Brain microvascular endothelial cell (primary cell): ENCODE measurements around the gene KLHL29.

Experiments used
- DNase-seq: peaks from one replicate; pipeline ENCODE4 v3.0.0-alpha.2; 2020
- H3K27ac ChIP-seq: fragments of 250-450 bp; sonication (Bioruptor Pico); 2 replicates; pipeline ENCODE4 v1.5.1; 2020; ENCODE audit warnings: mild to moderate bottlenecking, moderate library complexity
- H3K27me3 ChIP-seq: fragments of 250-450 bp; sonication (Bioruptor Pico); replicated peaks from 2 replicates; pipeline ENCODE4 v1.5.1; 2020; ENCODE audit warnings: mild to moderate bottlenecking
- H3K36me3 ChIP-seq: fragments of 250-450 bp; sonication (Bioruptor Pico); replicated peaks from 2 replicates; pipeline ENCODE4 v1.5.1; 2020; ENCODE audit warnings: mild to moderate bottlenecking
- H3K4me3 ChIP-seq: 2 replicates; pipeline ENCODE4 v1.5.1; 2011; ENCODE audit warnings: low read depth, mild to moderate bottlenecking, control low read depth, low read length, moderate library complexity
- CTCF ChIP-seq: IDR thresholded peaks from 2 replicates; pipeline ENCODE4 v1.5.1; 2011; ENCODE audit warnings: low read depth, mild to moderate bottlenecking, moderate library complexity, low read length, control low read depth, inconsistent platforms; ENCODE audit errors: missing control alignments
- in situ Hi-C: cut with HindIII; loops from 2 replicates; pipeline ENCODE4 v1.10.0; 2017; ENCODE audit warnings: low sequenced_read_pairs, low pct_ligation_motif_present

KLHL29 gene

GRCh38 chr2:23548143-23548769 is 163.3 kb downstream of the KLHL29 start:
- in situ Hi-C loops, result no loop called here

DNA sequence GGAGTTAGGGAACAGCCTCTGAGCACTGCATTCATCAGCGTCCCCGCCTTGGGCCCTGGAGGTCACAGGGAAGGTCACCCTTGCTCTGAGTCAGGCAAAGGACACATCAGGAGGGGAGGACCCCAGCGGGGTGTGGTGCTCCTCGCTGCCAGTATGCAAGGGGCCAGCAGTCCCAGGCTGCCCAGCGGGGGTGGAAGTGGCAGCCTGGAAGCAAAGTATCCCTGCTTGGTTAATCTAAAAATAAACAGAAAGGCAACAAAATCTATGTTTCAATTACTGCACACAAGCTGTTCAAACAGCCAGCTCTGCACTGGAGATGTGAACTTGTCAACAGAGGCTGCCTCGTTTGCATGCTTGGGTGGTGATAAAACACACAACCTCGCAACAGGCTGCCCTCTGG is 164.1 kb downstream of the KLHL29 start:
- no peaks in the 10 kb centered on the region for H3K36me3 ChIP-seq
- TF ChIP-seq CTCF, result no peak
- H3K27me3 ChIP-seq, result no peaks in the 10 kb centered on the region
- H3K27ac ChIP-seq, result no peak overlapping the region
- DNase-seq, result peak; percentile 31
- no peak overlapping the region for H3K4me3 ChIP-seq
- in situ Hi-C loops, result no loop called here

More at GRCh38 chr2:23548143-23548769, 163.3 kb downstream of the KLHL29 start:
- no peak for TF ChIP-seq CTCF
- Histone ChIP-seq H3K4me3 (no peak overlapping the region), H3K36me3 (no peaks in the 10 kb centered on the region), H3K27me3 (no peaks in the 10 kb centered on the region), H3K27ac (no peak overlapping the region)
- DNase-seq, result no peak

- Histone ChIP-seq H3K27ac (no peak overlapping the region), H3K36me3 (no peaks in the 10 kb centered on the region), H3K4me3 (no peak overlapping the region), H3K27me3 (no peaks in the 10 kb centered on the region)
- TF ChIP-seq CTCF, result no peak
- in situ Hi-C loops, result no loop called here
- peak; percentile 48 for DNase-seq
Observed at GRCh38 chr2:23549821-23550530, 165.0 kb downstream of the KLHL29 start.

- Histone ChIP-seq H3K27me3 (no peaks in the 10 kb centered on the region), H3K27ac (no peak overlapping the region), H3K4me3 (no peak overlapping the region), H3K36me3 (no peaks in the 10 kb centered on the region)
- in situ Hi-C loops, result no loop called here
- TF ChIP-seq CTCF, result no peak
- DNase-seq, result no peak
Observed at GRCh38 chr2:23550553-23550952, 165.6 kb downstream of the KLHL29 start.

GRCh38 chr2:23551875-23552274 is 166.9 kb downstream of the KLHL29 start:
- in situ Hi-C loops, result no loop called here
- Histone ChIP-seq H3K4me3 (no peak overlapping the region), H3K27ac (no peak overlapping the region), H3K27me3 (no peaks in the 10 kb centered on the region), H3K36me3 (no peaks in the 10 kb centered on the region)
- DNase-seq, result no peak
- no peak for TF ChIP-seq CTCF

GRCh38 chr2:23553561-23553960 is 168.6 kb downstream of the KLHL29 start:
- DNase-seq, result no peak
- Histone ChIP-seq H3K27ac (no peak overlapping the region), H3K27me3 (no peaks in the 10 kb centered on the region), H3K36me3 (no peaks in the 10 kb centered on the region), H3K4me3 (no peak overlapping the region)
- in situ Hi-C loops, result no loop called here
- TF ChIP-seq CTCF, result no peak
